HAP-1 (cell line): ENCODE measurements around the gene PCSK4.
A peak's percentile ranks its signal among the peaks of the same experiment; 100 is the strongest.

Experiments used
- DNase-seq, 2 experiments: peaks; one replicate each; pipeline ENCODE4 v3.0.0-alpha.2; 2016 to 2020; ENCODE audit warnings: low spot score in 2 of 2
- H3K27me3 ChIP-seq: fragments of 250-450 bp; sonication (Bioruptor Pico); 2 replicates; pipeline ENCODE4 v1.5.1; 2020; ENCODE audit warnings: low read depth, mild to moderate bottlenecking, moderate library complexity
- H3K36me3 ChIP-seq: fragments of 250-450 bp; sonication (Bioruptor Pico); replicated peaks from 2 replicates; pipeline ENCODE4 v1.5.1; 2020; ENCODE audit warnings: mild to moderate bottlenecking
- H3K4me1 ChIP-seq: fragments of 250-450 bp; sonication (Bioruptor Pico); 2 replicates; pipeline ENCODE4 v1.5.1; 2020; ENCODE audit warnings: mild to moderate bottlenecking
- H3K4me3 ChIP-seq: fragments of 250-450 bp; sonication (Bioruptor Pico); 2 replicates; pipeline ENCODE4 v1.5.1; 2020; ENCODE audit warnings: mild to moderate bottlenecking, moderate library complexity
- H3K9me3 ChIP-seq: fragments of 250-450 bp; sonication (Bioruptor Pico); 2 replicates; pipeline ENCODE4 v1.5.1; 2020; ENCODE audit warnings: mild to moderate bottlenecking, moderate library complexity
- in situ Hi-C: fragments of 300-500 bp; cut with MboI; formaldehyde crosslinking; loops from 3 replicates; pipeline ENCODE4 v1.14.3; 2020; ENCODE audit warnings: low sequenced_read_pairs, inconsistent platforms, mixed read lengths

The PCSK4 gene

GRCh38 chr19:1514295-1514661 is 24.1 kb upstream of the PCSK4 start:
- Histone ChIP-seq H3K4me1 (0 out of 2 replicates have a peak, but pooled peaks cover 6% of the 10 kb centered on the region), H3K36me3 (no peaks in the 10 kb centered on the region), H3K4me3 (no peak overlapping the region), H3K9me3 (no peaks in the 10 kb centered on the region), H3K27me3 (no peaks in the 10 kb centered on the region)
- DNase-seq = no peak
- in situ Hi-C loops = no loop called here

DNA sequence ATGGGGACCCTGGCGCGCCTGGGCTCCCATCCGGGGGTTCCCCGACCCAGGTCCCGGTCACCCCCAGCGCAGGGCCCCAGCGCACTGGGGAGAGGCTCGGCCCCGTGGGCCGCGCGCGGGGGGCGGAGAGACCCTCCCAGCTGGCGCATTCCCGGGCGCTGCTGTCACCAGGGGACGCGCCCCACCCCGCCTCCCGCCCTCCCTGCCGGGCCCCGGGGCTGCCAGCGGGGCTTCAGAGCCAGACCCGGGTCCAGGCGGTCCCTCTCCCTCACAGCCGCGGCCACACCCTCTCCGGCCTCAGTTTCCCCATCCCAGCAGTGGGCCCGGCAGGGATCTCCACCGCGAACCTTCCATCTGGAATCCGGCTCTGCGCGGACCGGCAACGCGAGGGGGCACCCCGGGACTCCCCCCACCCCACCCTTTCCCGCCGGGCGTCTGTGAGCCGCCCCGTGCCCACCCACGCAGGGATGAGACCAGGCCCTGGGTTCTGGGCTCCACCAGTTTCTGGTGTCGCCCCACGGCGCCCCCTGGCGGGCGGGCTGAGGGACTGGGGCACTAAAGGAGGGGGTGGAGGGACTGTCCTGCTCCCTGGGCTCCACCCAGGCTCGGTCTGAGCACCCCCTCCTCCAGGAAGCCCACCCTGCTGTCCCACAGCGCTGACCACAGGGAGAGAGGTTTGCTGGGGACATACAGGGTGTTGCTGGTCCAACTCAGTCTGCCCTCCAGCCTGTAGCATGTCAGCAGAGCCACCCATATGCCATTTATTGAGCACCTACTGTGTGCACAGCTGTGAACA is 23.5 kb upstream of the PCSK4 start:
- peaks cover 6% of the 10 kb centered on the region; the same call in 1 of the 2 replicates for H3K4me1 ChIP-seq
- in situ Hi-C loops = no loop called here
- H3K9me3 ChIP-seq = peaks cover under 1% of the 10 kb centered on the region; the same call in 1 of the 2 replicates
- peak overlapping the region; percentile 37 for H3K4me3 ChIP-seq
- H3K36me3 ChIP-seq = no peaks in the 10 kb centered on the region; the same call in 1 of the 2 replicates
- peak in 1 of 2 experiments; percentile 74 for DNase-seq
- no peaks in the 10 kb centered on the region for H3K27me3 ChIP-seq

DNA sequence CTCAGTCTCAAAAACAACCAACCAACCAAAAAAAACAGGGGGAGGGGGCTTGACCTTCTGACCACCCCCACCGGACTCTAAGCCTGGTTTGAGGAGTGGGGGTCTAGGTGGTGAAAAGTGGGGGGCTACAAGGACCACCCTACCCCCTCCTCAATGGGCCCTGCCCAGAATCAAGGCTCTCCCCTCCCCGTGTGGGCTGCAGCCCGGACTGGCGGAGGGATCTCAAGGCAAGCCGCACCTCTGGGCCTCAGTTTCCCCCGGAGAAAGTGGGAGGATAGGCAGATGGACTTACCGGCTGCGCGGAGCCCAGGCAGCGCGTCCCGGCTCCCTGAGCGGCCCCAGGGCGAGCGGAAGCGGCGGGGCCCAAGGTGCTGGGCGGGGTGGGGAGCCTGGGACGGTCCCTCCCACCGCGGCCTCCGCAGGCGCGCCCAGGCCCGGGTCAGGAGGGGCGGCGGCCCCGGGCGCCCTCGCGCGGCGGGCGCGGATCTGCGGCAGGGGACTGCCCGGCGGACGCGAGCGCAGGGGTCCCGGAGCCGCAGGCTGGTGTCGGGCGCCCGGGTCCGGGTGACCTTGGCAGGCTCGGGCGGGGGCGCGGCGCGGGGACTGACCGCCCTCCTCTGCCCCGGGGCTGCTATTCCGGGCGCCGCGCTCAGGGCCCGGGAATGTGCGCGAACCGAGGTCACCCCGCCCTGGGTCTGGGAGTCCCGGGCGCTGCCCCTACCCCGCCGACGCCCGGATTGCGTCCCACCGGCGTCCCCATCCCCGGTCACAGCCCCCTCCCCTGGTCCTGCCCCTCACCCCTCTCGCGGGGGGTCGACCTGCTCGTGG is 22.7 kb upstream of the PCSK4 start, which contains the start of gene ADAMTSL5:
Gene ADAMTSL5 (minus strand): TSS at position 349 of the 828 bp plus-strand sequence. CDS start 2,076 bp downstream, outside the sequence.
- peak; percentile 65 to 82 for DNase-seq
- peaks cover 3% of the 10 kb centered on the region; the same call in 1 of the 2 replicates for H3K9me3 ChIP-seq
- H3K27me3 ChIP-seq = no peaks in the 10 kb centered on the region
- H3K4me3 ChIP-seq = peak within 1 kb of the TSS; percentile 37
- in situ Hi-C loops = no loop called here
- H3K4me1 ChIP-seq = peaks cover 9% of the 10 kb centered on the region
- H3K36me3 ChIP-seq = no peaks in the 10 kb centered on the region; the same call in 1 of the 2 replicates

GRCh38 chr19:1511318-1512317 is 21.5 kb upstream of the PCSK4 start:
- Histone ChIP-seq H3K4me3 (no peak overlapping the region), H3K4me1 (peaks cover 12% of the 10 kb centered on the region), H3K36me3 (no peaks in the 10 kb centered on the region; the same call in 1 of the 2 replicates), H3K27me3 (no peaks in the 10 kb centered on the region), H3K9me3 (peaks cover 3% of the 10 kb centered on the region; the same call in 1 of the 2 replicates)
- DNase-seq = no peak
- in situ Hi-C loops = no loop called here

GRCh38 chr19:1510807-1511206 is 20.7 kb upstream of the PCSK4 start:
- in situ Hi-C loops = no loop called here
- Histone ChIP-seq H3K27me3 (no peaks in the 10 kb centered on the region), H3K4me1 (peaks cover 12% of the 10 kb centered on the region), H3K9me3 (peaks cover 3% of the 10 kb centered on the region; the same call in 1 of the 2 replicates), H3K36me3 (no peaks in the 10 kb centered on the region; the same call in 1 of the 2 replicates), H3K4me3 (no peak overlapping the region)
- no peak for DNase-seq

DNA sequence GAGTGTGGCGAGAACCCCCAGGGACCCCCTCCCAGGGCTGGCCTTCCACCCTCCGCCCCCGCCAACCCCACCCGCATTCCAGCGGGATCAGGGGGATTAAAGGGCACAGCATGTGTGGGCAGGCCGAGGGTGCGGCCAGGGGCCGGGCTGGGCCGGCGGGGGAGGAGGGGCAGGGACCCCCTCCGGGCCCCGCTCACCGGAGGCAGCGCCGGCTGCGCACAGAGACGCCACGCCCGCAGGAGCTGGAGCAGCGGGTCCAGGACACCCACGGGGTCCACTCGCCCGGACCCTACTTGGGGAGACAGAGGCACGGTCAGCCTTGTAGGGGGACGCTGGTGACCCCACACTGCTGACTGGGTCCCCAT is 20.3 kb upstream of the PCSK4 start:
- no peak overlapping the region for H3K4me3 ChIP-seq
- peaks cover 3% of the 10 kb centered on the region; the same call in 1 of the 2 replicates for H3K9me3 ChIP-seq
- H3K4me1 ChIP-seq = peaks cover 12% of the 10 kb centered on the region
- H3K36me3 ChIP-seq = no peaks in the 10 kb centered on the region; the same call in 1 of the 2 replicates
- in situ Hi-C loops = no loop called here
- H3K27me3 ChIP-seq = no peaks in the 10 kb centered on the region
- peak in 1 of 2 experiments; percentile 50 for DNase-seq

DNA sequence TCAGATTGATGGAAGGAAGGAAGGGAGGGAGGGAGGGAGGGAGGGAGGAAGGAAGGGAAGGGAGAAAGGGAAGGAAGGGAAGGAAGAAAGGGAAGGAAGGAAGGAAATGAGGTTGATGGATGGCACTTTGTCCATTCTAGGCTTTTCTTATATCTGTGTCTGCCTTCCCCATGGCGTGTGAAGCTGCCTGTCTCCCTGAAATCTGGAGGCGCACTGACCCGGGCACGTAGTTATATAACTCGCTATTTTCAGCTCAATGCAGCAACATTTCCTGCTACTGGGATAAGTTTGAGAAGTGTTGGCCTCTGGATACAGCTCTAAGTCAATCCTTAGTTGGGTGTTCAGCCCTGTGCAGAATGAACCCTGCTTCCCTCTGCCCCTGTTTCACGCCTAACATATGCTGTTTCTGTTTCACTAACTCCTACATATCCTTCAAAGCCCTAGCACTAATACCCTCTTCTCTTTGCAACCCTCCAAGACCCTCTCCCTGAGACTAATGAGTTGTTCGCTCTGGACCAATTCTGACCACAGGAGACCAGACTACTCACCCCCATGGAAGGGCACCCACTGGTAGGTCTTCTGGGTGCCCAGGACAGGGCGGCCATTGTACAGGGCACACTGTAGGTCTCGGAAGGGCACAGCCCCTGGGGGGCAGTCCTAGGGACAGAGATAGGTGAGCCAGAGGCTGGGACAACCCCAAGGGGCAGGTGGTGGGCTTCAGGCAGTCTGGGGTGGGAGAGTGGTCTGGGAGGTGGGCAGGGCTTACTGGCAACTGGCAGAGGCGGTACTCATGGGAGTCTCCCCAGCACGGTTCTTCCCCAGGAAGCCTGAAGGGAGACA is 19.7 kb upstream of the PCSK4 start:
- Histone ChIP-seq H3K9me3 (peaks cover 3% of the 10 kb centered on the region; the same call in 1 of the 2 replicates), H3K4me1 (peaks cover 12% of the 10 kb centered on the region), H3K27me3 (no peaks in the 10 kb centered on the region), H3K4me3 (no peak overlapping the region), H3K36me3 (no peaks in the 10 kb centered on the region; the same call in 1 of the 2 replicates)
- DNase-seq = no peak
- in situ Hi-C loops = no loop called here

- DNase-seq = no peak
- in situ Hi-C loops = no loop called here
- Histone ChIP-seq H3K9me3 (peaks cover 3% of the 10 kb centered on the region; the same call in 1 of the 2 replicates), H3K27me3 (no peaks in the 10 kb centered on the region), H3K4me1 (peaks cover 12% of the 10 kb centered on the region), H3K4me3 (peak overlapping the region; percentile 19), H3K36me3 (no peaks in the 10 kb centered on the region; the same call in 1 of the 2 replicates)
Observed at GRCh38 chr19:1508507-1508856, 18.3 kb upstream of the PCSK4 start.

- Histone ChIP-seq H3K27me3 (no peaks in the 10 kb centered on the region), H3K4me3 (peak overlapping the region; percentile 39), H3K4me1 (peaks cover 12% of the 10 kb centered on the region)
Observed at GRCh38 chr19:1507763-1508506, 17.8 kb upstream of the PCSK4 start.

DNA sequence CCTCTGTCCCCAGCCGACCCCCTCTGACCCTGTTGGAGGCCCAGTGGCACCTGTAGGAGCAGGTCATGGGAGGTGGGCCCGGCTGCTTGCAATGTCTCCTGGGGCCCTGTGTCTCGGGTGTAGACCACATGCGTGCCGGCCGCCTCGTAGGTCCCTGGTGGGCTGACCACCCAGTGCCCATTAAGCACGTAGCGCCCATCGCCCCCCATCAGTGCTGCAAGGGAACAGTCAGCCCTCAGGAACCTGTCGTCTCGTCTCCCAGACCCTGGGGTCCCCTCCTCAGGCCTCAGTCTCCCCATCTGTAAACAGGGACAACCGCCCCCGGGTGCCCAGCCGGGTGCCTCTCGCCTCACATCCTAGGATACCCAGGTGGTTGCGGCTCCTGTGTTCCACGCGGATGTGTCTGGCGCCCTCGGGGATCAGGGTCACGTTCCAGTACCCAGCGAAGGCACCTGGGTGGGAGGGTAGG is 17.1 kb upstream of the PCSK4 start:
- DNase-seq = no peak
- Histone ChIP-seq H3K36me3 (no peaks in the 10 kb centered on the region; the same call in 1 of the 2 replicates), H3K4me1 (peaks cover 10% of the 10 kb centered on the region), H3K4me3 (peak overlapping the region; percentile 39), H3K9me3 (peaks cover 3% of the 10 kb centered on the region; the same call in 1 of the 2 replicates), H3K27me3 (no peaks in the 10 kb centered on the region)
- in situ Hi-C loops = no loop called here

More at GRCh38 chr19:1507763-1508506, 17.8 kb upstream of the PCSK4 start:
- peak; percentile 90 to 98 for DNase-seq
- no peaks in the 10 kb centered on the region; the same call in 1 of the 2 replicates for H3K36me3 ChIP-seq
- in situ Hi-C loops = no loop called here
- H3K9me3 ChIP-seq = peaks cover 3% of the 10 kb centered on the region; the same call in 1 of the 2 replicates

- Histone ChIP-seq H3K9me3 (peaks cover 3% of the 10 kb centered on the region; the same call in 1 of the 2 replicates), H3K27me3 (no peaks in the 10 kb centered on the region)
- in situ Hi-C loops = no loop called here
Observed at GRCh38 chr19:1505991-1506881, 16.1 kb upstream of the PCSK4 start.

More at GRCh38 chr19:1505991-1506881, 16.1 kb upstream of the PCSK4 start:
- no peak overlapping the region for H3K4me3 ChIP-seq
- no peaks in the 10 kb centered on the region; the same call in 1 of the 2 replicates for H3K36me3 ChIP-seq
- no peak for DNase-seq
- peaks cover 10% of the 10 kb centered on the region for H3K4me1 ChIP-seq
